Right atrium auricular region (tissue), 2 donors: ENCODE data around the gene ENPP1. TPM values are rescaled to one million over a fixed set of nuclear protein-coding genes. Genes with fewer than 3 reads are reported as not detected.

Experiments used
- DNase-seq: peaks from one replicate; pipeline ENCODE4 v3.0.0-alpha.2; 2019; ENCODE audit warnings: low spot score
- H3K27ac ChIP-seq, 2 donors: fragments of 200-600 bp; sonication (generic); 1 replicate in 1 of 2; 2 replicates in 1 of 2; pipeline ENCODE4 v1.5.1; 2016 to 2019
- H3K27me3 ChIP-seq, 2 donors: fragments of 200-600 bp; sonication (generic); one replicate each; pipeline versions ENCODE4 v1.5.1 to v1.6.0; 2017 to 2019
- H3K36me3 ChIP-seq: fragments of 200-600 bp; sonication (generic); one replicate; pipeline ENCODE4 v1.5.1; 2016
- H3K4me1 ChIP-seq, 2 donors: fragments of 200-600 bp; sonication (generic); one replicate each; pipeline versions ENCODE4 v1.5.1 to v1.6.0; 2017 to 2019
- H3K4me3 ChIP-seq, 2 donors: fragments of 200-600 bp; sonication (generic); 1 replicate in 1 of 2; 2 replicates in 1 of 2; pipeline ENCODE4 v1.5.1; 2017 to 2019; ENCODE audit warnings: mild to moderate bottlenecking in 1 of 2, moderate library complexity in 1 of 2
- H3K9me3 ChIP-seq, 2 donors: fragments of 200-600 bp; sonication (generic); one replicate each; pipeline ENCODE4 v1.5.1; 2019
- CTCF ChIP-seq, 2 donors: fragments of 200-600 bp; sonication (generic); IDR thresholded peaks; one replicate each; pipeline ENCODE4 v1.5.1; 2019; ENCODE audit warnings: antibody characterized with exemption in 2 of 2
- total RNA-seq, 2 donors: library from RNA; depleted of rRNA; stranded (reverse); fragments of >200 nt; gene quantifications; one replicate each; pipeline ENCODE4 v1.1.0, GENCODE V29; 2016

ENPP1 gene
- total RNA-seq, 2 donors from 2014 or later: 3.4 to 5.5 TPM

- H3K36me3 ChIP-seq: no peaks in the 10 kb centered on the region
- DNase-seq: no peak
- H3K27me3 ChIP-seq: no peaks in the 10 kb centered on the region
- TF ChIP-seq CTCF (IDR thresholded peaks at IDR 0.05): no peak
- H3K4me3 ChIP-seq: no peak overlapping the region
- no peaks in the 10 kb centered on the region for H3K9me3 ChIP-seq
- peaks cover 0 to 14% of the 10 kb centered on the region in 2 donors for H3K4me1 ChIP-seq
- H3K27ac ChIP-seq: no peak overlapping the region
These were observed 44.1 kb upstream of the ENPP1 start for GRCh38 chr6:131763749-131764148.

DNA sequence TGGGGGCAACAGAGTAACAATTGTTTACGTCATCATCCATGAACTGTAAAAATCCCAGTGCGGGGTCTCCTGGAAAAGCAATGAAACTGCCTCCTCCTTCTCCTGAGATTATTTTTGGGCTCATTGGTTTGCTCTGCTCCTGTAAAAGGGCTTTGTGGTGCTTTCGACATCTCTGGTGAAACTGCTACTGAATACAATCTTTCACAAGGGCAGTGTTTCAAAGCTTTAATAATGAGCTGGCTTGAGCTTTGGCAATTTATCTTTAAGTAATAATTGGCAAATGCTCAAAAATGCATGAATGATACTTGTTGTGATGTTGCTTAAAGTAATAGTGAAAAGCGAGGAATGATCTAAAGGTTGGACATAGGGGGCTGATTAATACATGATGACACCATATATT, 43.5 kb upstream of the ENPP1 start:
- TF ChIP-seq CTCF (IDR thresholded peaks at IDR 0.05): no peak
- peaks cover 0 to 14% of the 10 kb centered on the region in 2 donors for H3K4me1 ChIP-seq

DNA sequence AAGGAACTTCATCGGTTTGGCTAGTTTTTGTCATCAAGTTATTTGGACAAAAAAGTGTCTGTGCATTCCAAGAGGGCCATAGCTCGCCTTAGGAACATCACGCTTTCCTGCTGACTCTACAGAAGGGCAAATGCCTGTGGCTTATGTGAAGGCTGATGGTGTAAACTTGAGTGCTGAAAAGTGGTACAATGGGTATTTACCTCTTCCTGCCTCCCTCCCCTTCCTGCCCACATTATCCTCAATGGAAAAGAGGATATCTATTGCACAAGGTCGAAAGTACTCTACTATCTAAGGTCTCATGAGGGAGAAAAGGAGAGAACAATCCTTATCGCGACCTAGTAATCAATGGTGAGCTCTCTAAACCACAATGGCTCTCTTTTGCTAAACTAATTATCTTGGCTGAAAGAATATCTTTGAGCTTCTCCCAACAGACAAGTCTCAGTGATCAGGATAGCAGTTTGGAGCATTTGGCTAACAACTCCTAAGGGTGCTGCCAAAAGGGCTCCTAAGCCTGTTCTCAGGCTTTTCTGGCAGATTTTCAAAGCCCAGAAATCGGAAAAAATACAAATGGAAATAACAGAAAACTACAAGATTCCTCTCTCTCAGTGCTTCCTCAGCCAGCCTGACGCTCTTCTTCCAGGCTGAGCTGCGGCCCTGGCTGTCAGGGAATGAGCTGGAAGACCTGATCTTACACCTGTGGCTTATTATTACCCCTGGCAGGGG, 42.6 kb upstream of the ENPP1 start:
- H3K4me3 ChIP-seq: no peak overlapping the region
- H3K4me1 ChIP-seq: peaks cover 0 to 12% of the 10 kb centered on the region in 2 donors
- DNase-seq: no peak
- no peaks in the 10 kb centered on the region for H3K27me3 ChIP-seq
- no peak for TF ChIP-seq CTCF (IDR thresholded peaks at IDR 0.05)
- H3K36me3 ChIP-seq: no peaks in the 10 kb centered on the region
- no peaks in the 10 kb centered on the region for H3K9me3 ChIP-seq
- peak overlapping the region; percentile 28 to 34 for H3K27ac ChIP-seq

More for the DNA sequence above, 43.5 kb upstream of the ENPP1 start:
- H3K27me3 ChIP-seq: no peaks in the 10 kb centered on the region
- H3K27ac ChIP-seq: no peak overlapping the region
- no peak for DNase-seq
- no peaks in the 10 kb centered on the region for H3K36me3 ChIP-seq
- no peak overlapping the region for H3K4me3 ChIP-seq
- H3K9me3 ChIP-seq: no peaks in the 10 kb centered on the region

- Histone ChIP-seq H3K27me3 (no peaks in the 10 kb centered on the region), H3K9me3 (no peaks in the 10 kb centered on the region), H3K4me1 (peaks cover 0 to 11% of the 10 kb centered on the region in 2 donors), H3K4me3 (no peak overlapping the region), H3K27ac (peak overlapping the region; percentile 28 to 34), H3K36me3 (no peaks in the 10 kb centered on the region)
- no peak for DNase-seq
- TF ChIP-seq CTCF (IDR thresholded peaks at IDR 0.05): no peak
These were observed 42.0 kb upstream of the ENPP1 start for GRCh38 chr6:131765804-131766135.

DNA sequence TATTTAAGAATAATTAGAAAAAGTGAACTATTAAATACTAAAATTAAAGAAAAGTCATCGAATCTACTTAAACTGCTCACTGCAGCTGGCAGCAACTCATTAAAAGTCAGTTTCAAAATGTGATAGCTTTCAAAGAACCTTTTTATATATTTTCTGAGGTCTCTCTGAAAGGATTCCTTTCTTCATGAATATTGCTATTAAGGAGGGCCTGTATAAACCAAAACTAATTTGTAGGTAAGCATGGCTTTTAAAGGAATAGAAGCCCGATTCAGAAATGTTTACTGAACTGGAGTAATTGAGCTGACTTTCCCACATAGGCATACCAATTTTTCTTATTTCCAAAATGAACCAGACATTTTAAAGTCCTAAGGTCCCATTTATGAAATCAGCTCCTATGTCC, 41.2 kb upstream of the ENPP1 start:
- Histone ChIP-seq H3K27me3 (no peaks in the 10 kb centered on the region), H3K4me3 (no peak overlapping the region), H3K27ac (no peak overlapping the region), H3K9me3 (no peaks in the 10 kb centered on the region), H3K36me3 (no peaks in the 10 kb centered on the region), H3K4me1 (peaks cover 0 to 11% of the 10 kb centered on the region in 2 donors)
- TF ChIP-seq CTCF (IDR thresholded peaks at IDR 0.05): no peak
- DNase-seq: no peak

DNA sequence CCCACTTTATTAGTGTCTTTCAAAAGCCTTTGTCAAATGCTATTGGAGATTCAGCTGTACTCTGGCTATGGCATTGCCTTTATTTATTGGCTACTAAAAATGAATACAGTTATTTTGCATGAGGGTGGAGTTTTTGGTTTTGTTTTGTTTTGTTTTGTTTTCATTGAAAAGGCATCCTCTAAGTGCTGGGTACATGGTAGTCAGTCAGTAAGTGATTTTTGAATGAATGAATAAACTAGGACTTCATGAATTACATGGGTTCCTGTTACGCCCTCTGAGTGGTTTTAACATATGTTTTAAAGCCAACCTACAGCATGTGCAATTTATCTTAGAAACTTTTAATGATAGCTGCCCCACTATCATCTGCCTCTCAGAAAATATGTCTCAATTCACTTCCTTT, 38.9 kb upstream of the ENPP1 start:
- no peak overlapping the region for H3K4me3 ChIP-seq
- TF ChIP-seq CTCF (IDR thresholded peaks at IDR 0.05): no peak
- H3K27ac ChIP-seq: no peak overlapping the region
- H3K27me3 ChIP-seq: no peaks in the 10 kb centered on the region
- no peak for DNase-seq
- no peaks in the 10 kb centered on the region for H3K9me3 ChIP-seq
- peaks cover 0 to 28% of the 10 kb centered on the region in 2 donors for H3K4me1 ChIP-seq
- H3K36me3 ChIP-seq: no peaks in the 10 kb centered on the region
